GM23338 (cell line): Measurements from ENCODE around the gene FAT1. TPM values are rescaled to one million over a fixed set of nuclear protein-coding genes. Genes with fewer than 3 reads are reported as not detected.

Experiments
- ATAC-seq: fragments of 200-7000 bp; cut with Tn5 transposase; 3 replicates; pipeline ENCODE4 v1.9.1; 2020
- DNase-seq: peaks from one replicate; pipeline ENCODE4 v3.0.0-alpha.2; 2015; ENCODE audit warnings: low spot score
- H2AFZ ChIP-seq: fragments of 200-600 bp; sonication (generic); 2 replicates; pipeline ENCODE4 v1.8.0; 2016; ENCODE audit warnings: antibody characterized with exemption, mild to moderate bottlenecking, moderate library complexity
- H3F3A ChIP-seq: fragments of 200-600 bp; sonication (generic); replicated peaks from 2 replicates; pipeline ENCODE4 v1.8.0; 2017; ENCODE audit warnings: antibody characterized with exemption, mixed run types, low read depth
- H3K27ac ChIP-seq: fragments of 200-600 bp; sonication (generic); 2 replicates; pipeline ENCODE4 v1.6.1; 2016; ENCODE audit warnings: low read depth
- H3K27me3 ChIP-seq: fragments of 200-600 bp; sonication (generic); 2 replicates; pipeline ENCODE4 v1.8.0; 2016; ENCODE audit warnings: mild to moderate bottlenecking, mixed run types, moderate library complexity; ENCODE audit not compliant: insufficient read depth
- H3K36me3 ChIP-seq: fragments of 200-600 bp; sonication (generic); 2 replicates; pipeline ENCODE4 v1.8.0; 2016; ENCODE audit warnings: mild to moderate bottlenecking; ENCODE audit not compliant: insufficient read depth
- H3K4me1 ChIP-seq: fragments of 200-600 bp; sonication (generic); 2 replicates; pipeline ENCODE4 v1.8.0; 2016; ENCODE audit warnings: mild to moderate bottlenecking, moderate library complexity; ENCODE audit not compliant: insufficient read depth
- H3K4me2 ChIP-seq: fragments of 200-600 bp; sonication (generic); 2 replicates; pipeline ENCODE4 v1.7.1; 2017; ENCODE audit warnings: mixed run types
- H3K4me3 ChIP-seq: fragments of 200-600 bp; sonication (generic); 2 replicates; pipeline ENCODE4 v1.6.1; 2016; ENCODE audit warnings: mixed run types
- H3K79me2 ChIP-seq: fragments of 200-600 bp; sonication (generic); replicated peaks from 2 replicates; pipeline ENCODE4 v1.8.0; 2017; ENCODE audit warnings: mild to moderate bottlenecking; ENCODE audit not compliant: insufficient read depth
- H3K9me2 ChIP-seq: fragments of 200-600 bp; sonication (generic); 2 replicates; pipeline ENCODE4 v1.8.0; 2017; ENCODE audit not compliant: insufficient read depth
- H4K20me1 ChIP-seq: fragments of 200-600 bp; sonication (generic); replicated peaks from 2 replicates; pipeline ENCODE4 v1.8.0; 2017; ENCODE audit warnings: mild to moderate bottlenecking; ENCODE audit not compliant: insufficient read depth
- H3K27ac Mint-ChIP-seq: 2 replicates; pipeline ENCODE4 v1.8.0; 2020; ENCODE audit warnings: inconsistent platforms, mild to moderate bottlenecking, moderate library complexity, mixed read lengths
- H3K27me3 Mint-ChIP-seq: 3 replicates; pipeline ENCODE4 v1.8.0; 2022; ENCODE audit warnings: low read depth, mild to moderate bottlenecking, moderate library complexity, mixed read lengths, inconsistent platforms; ENCODE audit not compliant: insufficient read depth, poor library complexity
- H3K36me3 Mint-ChIP-seq: 3 replicates; pipeline ENCODE4 v1.8.0; 2021; ENCODE audit warnings: low read depth, mild to moderate bottlenecking, inconsistent platforms, moderate library complexity, mixed read lengths
- H3K4me1 Mint-ChIP-seq: 3 replicates; pipeline ENCODE4 v1.8.0; 2020; ENCODE audit warnings: mild to moderate bottlenecking, inconsistent platforms, mixed read lengths
- H3K4me3 Mint-ChIP-seq: 3 replicates; pipeline ENCODE4 v1.8.0; 2021; ENCODE audit warnings: moderate library complexity, mild to moderate bottlenecking, inconsistent platforms, mixed read lengths
- H3K9me3 Mint-ChIP-seq: 3 replicates; pipeline ENCODE4 v1.8.0; 2020; ENCODE audit warnings: moderate library complexity, mild to moderate bottlenecking, inconsistent platforms, mixed read lengths
- CREB1 ChIP-seq: fragments of 250-450 bp; sonication (Bioruptor Pico); IDR thresholded peaks from 2 replicates; pipeline ENCODE4 v1.5.0; 2020; ENCODE audit warnings: low read depth, mild to moderate bottlenecking, moderate library complexity
- EZH2 ChIP-seq: fragments of 200-600 bp; sonication (generic); IDR thresholded peaks from one replicate; pipeline ENCODE4 v1.8.0; 2017; ENCODE audit warnings: antibody characterized with exemption, mild to moderate bottlenecking, low read depth; ENCODE audit not compliant: unreplicated experiment
- EZH2phosphoT487 ChIP-seq: fragments of 200-600 bp; sonication (generic); IDR thresholded peaks from one replicate; pipeline ENCODE4 v1.8.1; 2018; ENCODE audit warnings: antibody characterized with exemption; ENCODE audit not compliant: unreplicated experiment
- JUNB ChIP-seq: IDR thresholded peaks from one replicate; pipeline ENCODE4 v1.6.1; 2016; ENCODE audit warnings: antibody characterized with exemption; ENCODE audit not compliant: unreplicated experiment
- NANOG ChIP-seq: IDR thresholded peaks from 2 replicates; pipeline ENCODE4 v1.6.1; 2016; ENCODE audit warnings: antibody characterized with exemption, borderline replicate concordance
- POLR2AphosphoS5 ChIP-seq: IDR thresholded peaks from 2 replicates; pipeline ENCODE4 v1.6.1; 2016; ENCODE audit warnings: antibody characterized with exemption, low read depth
- STAT1 ChIP-seq: IDR thresholded peaks from one replicate; pipeline ENCODE4 v1.6.1; 2016; ENCODE audit warnings: antibody characterized with exemption; ENCODE audit not compliant: unreplicated experiment
- ZNF114 ChIP-seq: fragments of 250-450 bp; sonication (Bioruptor Pico); IDR thresholded peaks from 2 replicates; pipeline ENCODE4 v1.5.0; 2020; ENCODE audit warnings: mild to moderate bottlenecking, moderate library complexity
- ZNF331 ChIP-seq: fragments of 250-450 bp; sonication (Bioruptor Pico); IDR thresholded peaks from 2 replicates; pipeline ENCODE4 v1.5.0; 2020; ENCODE audit warnings: low read depth, mild to moderate bottlenecking, moderate library complexity
- polyA plus RNA-seq: library from polyadenylated mRNA; unstranded; fragments of >200 nt; fragmentation: Nextera tagmentation; extraction: Ambion mirVana; gene quantifications from 2 replicates; pipeline ENCODE4 v1.2.1, GENCODE V29; 2016
- total RNA-seq: library from RNA; depleted of rRNA; stranded (reverse); fragments of >200 nt; shearing (Covaris generic); gene quantifications from 2 replicates; pipeline ENCODE4 v1.2.3, GENCODE V29; 2014
- TF ChIP-seq, protein P1 (sequence below), 2 experiments: fragments of 200-600 bp in 1 of 2; sonication (generic) in 1 of 2; conservative IDR thresholded peaks; 2 replicates each; pipeline versions ENCODE4 v1.5.1 to v1.6.1; 2016 to 2017; ENCODE audit warnings: antibody characterized with exemption in 2 of 2, low read depth in 2 of 2, mild to moderate bottlenecking in 2 of 2, moderate library complexity in 1 of 2
- TF ChIP-seq, protein P2 (sequence below): IDR thresholded peaks from one replicate; pipeline ENCODE4 v1.6.1; 2018; ENCODE audit warnings: antibody characterized with exemption; ENCODE audit not compliant: unreplicated experiment
- TF ChIP-seq, protein P3 (sequence below): IDR thresholded peaks from 2 replicates; pipeline ENCODE4 v1.6.1; 2016; ENCODE audit warnings: antibody characterized with exemption
- TF ChIP-seq, protein P4 (sequence below): fragments of 250-450 bp; sonication (Bioruptor Pico); IDR thresholded peaks from 2 replicates; pipeline ENCODE4 v1.5.0; 2020; ENCODE audit warnings: mild to moderate bottlenecking, moderate library complexity

FAT1 gene
- total and polyA plus RNA-seq, 2 experiments from 2014 or later: 37.6 to 137 TPM

DNA sequence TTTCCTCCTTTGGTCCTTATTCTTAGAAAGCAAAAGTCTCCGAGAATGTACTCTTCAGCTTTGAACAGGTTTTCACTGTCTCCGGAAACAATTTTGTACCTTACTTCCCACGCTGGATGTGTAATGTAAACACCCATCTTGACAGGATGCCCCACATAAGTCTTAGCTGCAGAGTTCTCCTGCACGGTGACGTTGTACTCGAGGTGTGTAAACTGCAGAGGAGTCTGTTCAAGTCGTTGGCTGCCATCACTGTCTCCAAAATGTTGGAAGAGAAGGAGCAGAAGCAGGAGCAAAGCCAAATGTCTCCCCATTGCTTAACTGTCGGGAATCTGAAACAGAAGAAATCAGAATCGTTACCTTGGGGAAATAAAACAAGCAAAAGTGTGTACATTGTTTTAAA is 14.1 kb downstream of the FAT1 start:
- H3K4me1 Mint-ChIP-seq: peaks cover 28% of the 10 kb centered on the region
- no peak overlapping the region for H3K4me3 Mint-ChIP-seq
- no peaks in the 10 kb centered on the region for H3K27me3 ChIP-seq
- ATAC-seq (no peak), DNase-seq (no peak)
- H2AFZ ChIP-seq: no peak overlapping the region
- H3K9me3 Mint-ChIP-seq: peaks cover 3% of the 10 kb centered on the region; the same call in 1 of the 3 replicates
- H3F3A ChIP-seq: no peaks in the 10 kb centered on the region
- H3K9me2 ChIP-seq: no peaks in the 10 kb centered on the region
- peaks cover 100% of the 10 kb centered on the region for H3K79me2 ChIP-seq
- H3K4me3 ChIP-seq: no peak overlapping the region
- H3K4me1 ChIP-seq: peaks cover 8% of the 10 kb centered on the region
- H3K36me3 ChIP-seq: peaks cover 8% of the 10 kb centered on the region
- H3K36me3 Mint-ChIP-seq: peaks cover 51% of the 10 kb centered on the region
- H4K20me1 ChIP-seq: peaks cover 37% of the 10 kb centered on the region
- H3K27me3 Mint-ChIP-seq: peaks cover 6% of the 10 kb centered on the region
- TF ChIP-seq STAT1 (no peak), ZNF114 (CRISPR knock-in tag) (no peak), EZH2phosphoT487 (no peak), NANOG (no peak), JUNB (no peak), CREB1 (CRISPR knock-in tag) (no peak), EZH2 (no peak), ZNF331 (CRISPR knock-in tag) (no peak), POLR2AphosphoS5 (no peak)
- TF ChIP-seq, protein P1, sequence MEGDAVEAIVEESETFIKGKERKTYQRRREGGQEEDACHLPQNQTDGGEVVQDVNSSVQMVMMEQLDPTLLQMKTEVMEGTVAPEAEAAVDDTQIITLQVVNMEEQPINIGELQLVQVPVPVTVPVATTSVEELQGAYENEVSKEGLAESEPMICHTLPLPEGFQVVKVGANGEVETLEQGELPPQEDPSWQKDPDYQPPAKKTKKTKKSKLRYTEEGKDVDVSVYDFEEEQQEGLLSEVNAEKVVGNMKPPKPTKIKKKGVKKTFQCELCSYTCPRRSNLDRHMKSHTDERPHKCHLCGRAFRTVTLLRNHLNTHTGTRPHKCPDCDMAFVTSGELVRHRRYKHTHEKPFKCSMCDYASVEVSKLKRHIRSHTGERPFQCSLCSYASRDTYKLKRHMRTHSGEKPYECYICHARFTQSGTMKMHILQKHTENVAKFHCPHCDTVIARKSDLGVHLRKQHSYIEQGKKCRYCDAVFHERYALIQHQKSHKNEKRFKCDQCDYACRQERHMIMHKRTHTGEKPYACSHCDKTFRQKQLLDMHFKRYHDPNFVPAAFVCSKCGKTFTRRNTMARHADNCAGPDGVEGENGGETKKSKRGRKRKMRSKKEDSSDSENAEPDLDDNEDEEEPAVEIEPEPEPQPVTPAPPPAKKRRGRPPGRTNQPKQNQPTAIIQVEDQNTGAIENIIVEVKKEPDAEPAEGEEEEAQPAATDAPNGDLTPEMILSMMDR (conservative IDR thresholded peaks at IDR 0.05; ENCODE audit: low read depth in 2 of 2): no peak
- TF ChIP-seq, protein P2, sequence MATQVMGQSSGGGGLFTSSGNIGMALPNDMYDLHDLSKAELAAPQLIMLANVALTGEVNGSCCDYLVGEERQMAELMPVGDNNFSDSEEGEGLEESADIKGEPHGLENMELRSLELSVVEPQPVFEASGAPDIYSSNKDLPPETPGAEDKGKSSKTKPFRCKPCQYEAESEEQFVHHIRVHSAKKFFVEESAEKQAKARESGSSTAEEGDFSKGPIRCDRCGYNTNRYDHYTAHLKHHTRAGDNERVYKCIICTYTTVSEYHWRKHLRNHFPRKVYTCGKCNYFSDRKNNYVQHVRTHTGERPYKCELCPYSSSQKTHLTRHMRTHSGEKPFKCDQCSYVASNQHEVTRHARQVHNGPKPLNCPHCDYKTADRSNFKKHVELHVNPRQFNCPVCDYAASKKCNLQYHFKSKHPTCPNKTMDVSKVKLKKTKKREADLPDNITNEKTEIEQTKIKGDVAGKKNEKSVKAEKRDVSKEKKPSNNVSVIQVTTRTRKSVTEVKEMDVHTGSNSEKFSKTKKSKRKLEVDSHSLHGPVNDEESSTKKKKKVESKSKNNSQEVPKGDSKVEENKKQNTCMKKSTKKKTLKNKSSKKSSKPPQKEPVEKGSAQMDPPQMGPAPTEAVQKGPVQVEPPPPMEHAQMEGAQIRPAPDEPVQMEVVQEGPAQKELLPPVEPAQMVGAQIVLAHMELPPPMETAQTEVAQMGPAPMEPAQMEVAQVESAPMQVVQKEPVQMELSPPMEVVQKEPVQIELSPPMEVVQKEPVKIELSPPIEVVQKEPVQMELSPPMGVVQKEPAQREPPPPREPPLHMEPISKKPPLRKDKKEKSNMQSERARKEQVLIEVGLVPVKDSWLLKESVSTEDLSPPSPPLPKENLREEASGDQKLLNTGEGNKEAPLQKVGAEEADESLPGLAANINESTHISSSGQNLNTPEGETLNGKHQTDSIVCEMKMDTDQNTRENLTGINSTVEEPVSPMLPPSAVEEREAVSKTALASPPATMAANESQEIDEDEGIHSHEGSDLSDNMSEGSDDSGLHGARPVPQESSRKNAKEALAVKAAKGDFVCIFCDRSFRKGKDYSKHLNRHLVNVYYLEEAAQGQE: no peak
- TF ChIP-seq, protein P3, sequence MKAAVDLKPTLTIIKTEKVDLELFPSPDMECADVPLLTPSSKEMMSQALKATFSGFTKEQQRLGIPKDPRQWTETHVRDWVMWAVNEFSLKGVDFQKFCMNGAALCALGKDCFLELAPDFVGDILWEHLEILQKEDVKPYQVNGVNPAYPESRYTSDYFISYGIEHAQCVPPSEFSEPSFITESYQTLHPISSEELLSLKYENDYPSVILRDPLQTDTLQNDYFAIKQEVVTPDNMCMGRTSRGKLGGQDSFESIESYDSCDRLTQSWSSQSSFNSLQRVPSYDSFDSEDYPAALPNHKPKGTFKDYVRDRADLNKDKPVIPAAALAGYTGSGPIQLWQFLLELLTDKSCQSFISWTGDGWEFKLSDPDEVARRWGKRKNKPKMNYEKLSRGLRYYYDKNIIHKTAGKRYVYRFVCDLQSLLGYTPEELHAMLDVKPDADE: no peak
- TF ChIP-seq, protein P4, sequence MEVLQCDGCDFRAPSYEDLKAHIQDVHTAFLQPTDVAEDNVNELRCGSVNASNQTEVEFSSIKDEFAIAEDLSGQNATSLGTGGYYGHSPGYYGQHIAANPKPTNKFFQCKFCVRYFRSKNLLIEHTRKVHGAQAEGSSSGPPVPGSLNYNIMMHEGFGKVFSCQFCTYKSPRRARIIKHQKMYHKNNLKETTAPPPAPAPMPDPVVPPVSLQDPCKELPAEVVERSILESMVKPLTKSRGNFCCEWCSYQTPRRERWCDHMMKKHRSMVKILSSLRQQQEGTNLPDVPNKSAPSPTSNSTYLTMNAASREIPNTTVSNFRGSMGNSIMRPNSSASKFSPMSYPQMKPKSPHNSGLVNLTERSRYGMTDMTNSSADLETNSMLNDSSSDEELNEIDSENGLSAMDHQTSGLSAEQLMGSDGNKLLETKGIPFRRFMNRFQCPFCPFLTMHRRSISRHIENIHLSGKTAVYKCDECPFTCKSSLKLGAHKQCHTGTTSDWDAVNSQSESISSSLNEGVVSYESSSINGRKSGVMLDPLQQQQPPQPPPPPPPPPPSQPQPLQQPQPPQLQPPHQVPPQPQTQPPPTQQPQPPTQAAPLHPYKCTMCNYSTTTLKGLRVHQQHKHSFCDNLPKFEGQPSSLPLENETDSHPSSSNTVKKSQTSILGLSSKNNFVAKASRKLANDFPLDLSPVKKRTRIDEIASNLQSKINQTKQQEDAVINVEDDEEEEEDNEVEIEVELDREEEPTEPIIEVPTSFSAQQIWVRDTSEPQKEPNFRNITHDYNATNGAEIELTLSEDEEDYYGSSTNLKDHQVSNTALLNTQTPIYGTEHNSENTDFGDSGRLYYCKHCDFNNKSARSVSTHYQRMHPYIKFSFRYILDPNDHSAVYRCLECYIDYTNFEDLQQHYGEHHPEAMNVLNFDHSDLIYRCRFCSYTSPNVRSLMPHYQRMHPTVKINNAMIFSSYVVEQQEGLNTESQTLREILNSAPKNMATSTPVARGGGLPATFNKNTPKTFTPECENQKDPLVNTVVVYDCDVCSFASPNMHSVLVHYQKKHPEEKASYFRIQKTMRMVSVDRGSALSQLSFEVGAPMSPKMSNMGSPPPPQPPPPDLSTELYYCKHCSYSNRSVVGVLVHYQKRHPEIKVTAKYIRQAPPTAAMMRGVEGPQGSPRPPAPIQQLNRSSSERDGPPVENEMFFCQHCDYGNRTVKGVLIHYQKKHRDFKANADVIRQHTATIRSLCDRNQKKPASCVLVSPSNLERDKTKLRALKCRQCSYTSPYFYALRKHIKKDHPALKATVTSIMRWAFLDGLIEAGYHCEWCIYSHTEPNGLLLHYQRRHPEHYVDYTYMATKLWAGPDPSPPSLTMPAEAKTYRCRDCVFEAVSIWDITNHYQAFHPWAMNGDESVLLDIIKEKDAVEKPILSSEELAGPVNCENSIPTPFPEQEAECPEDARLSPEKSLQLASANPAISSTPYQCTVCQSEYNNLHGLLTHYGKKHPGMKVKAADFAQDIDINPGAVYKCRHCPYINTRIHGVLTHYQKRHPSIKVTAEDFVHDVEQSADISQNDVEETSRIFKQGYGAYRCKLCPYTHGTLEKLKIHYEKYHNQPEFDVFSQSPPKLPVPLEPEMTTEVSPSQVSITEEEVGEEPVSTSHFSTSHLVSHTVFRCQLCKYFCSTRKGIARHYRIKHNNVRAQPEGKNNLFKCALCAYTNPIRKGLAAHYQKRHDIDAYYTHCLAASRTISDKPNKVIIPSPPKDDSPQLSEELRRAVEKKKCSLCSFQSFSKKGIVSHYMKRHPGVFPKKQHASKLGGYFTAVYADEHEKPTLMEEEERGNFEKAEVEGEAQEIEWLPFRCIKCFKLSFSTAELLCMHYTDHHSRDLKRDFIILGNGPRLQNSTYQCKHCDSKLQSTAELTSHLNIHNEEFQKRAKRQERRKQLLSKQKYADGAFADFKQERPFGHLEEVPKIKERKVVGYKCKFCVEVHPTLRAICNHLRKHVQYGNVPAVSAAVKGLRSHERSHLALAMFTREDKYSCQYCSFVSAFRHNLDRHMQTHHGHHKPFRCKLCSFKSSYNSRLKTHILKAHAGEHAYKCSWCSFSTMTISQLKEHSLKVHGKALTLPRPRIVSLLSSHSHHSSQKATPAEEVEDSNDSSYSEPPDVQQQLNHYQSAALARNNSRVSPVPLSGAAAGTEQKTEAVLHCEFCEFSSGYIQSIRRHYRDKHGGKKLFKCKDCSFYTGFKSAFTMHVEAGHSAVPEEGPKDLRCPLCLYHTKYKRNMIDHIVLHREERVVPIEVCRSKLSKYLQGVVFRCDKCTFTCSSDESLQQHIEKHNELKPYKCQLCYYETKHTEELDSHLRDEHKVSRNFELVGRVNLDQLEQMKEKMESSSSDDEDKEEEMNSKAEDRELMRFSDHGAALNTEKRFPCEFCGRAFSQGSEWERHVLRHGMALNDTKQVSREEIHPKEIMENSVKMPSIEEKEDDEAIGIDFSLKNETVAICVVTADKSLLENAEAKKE: no peak
- H3K4me2 ChIP-seq: no peak overlapping the region
- H3K27ac ChIP-seq: no peak overlapping the region
- no peak overlapping the region for H3K27ac Mint-ChIP-seq
